Coronary artery (tissue), 2 donors: ENCODE results near the gene MOK.

Experiments used
- DNase-seq: peaks from one replicate; pipeline ENCODE4 v3.0.0-alpha.2; 2017; ENCODE audit warnings: low spot score
- H3K27ac ChIP-seq, 2 donors: fragments of 200-600 bp; sonication (generic); one replicate each; pipeline ENCODE4 v1.5.1; 2016 to 2019
- H3K4me3 ChIP-seq: fragments of 200-600 bp; sonication (generic); 2 replicates; pipeline ENCODE4 v1.5.1; 2016; ENCODE audit warnings: mild to moderate bottlenecking, moderate library complexity
- CTCF ChIP-seq: fragments of 200-600 bp; sonication (generic); IDR thresholded peaks from one replicate; pipeline ENCODE4 v1.5.1; 2019; ENCODE audit warnings: antibody characterized with exemption

MOK gene

GRCh38 chr14:102230481-102231210 is 74.3 kb downstream of the MOK start:
- DNase-seq, result no peak
- no peak for TF ChIP-seq CTCF

GRCh38 chr14:102229739-102230092 is 75.2 kb downstream of the MOK start:
- Histone ChIP-seq H3K27ac (no peak overlapping the region), H3K4me3 (no peak overlapping the region)
- TF ChIP-seq CTCF, result no peak
- no peak for DNase-seq

More at GRCh38 chr14:102230481-102231210, 74.3 kb downstream of the MOK start:
- Histone ChIP-seq H3K27ac (no peak overlapping the region), H3K4me3 (no peak overlapping the region)

GRCh38 chr14:102229071-102229738 is 75.8 kb downstream of the MOK start:
- Histone ChIP-seq H3K4me3 (no peak overlapping the region), H3K27ac (no peak overlapping the region)
- no peak for DNase-seq
- TF ChIP-seq CTCF, result no peak

- Histone ChIP-seq H3K4me3 (no peak overlapping the region), H3K27ac (no peak overlapping the region)
- no peak for DNase-seq
- TF ChIP-seq CTCF, result no peak
These were observed 77.6 kb downstream of the MOK start for GRCh38 chr14:102227184-102227964.

- H3K4me3 ChIP-seq, result no peak overlapping the region
- DNase-seq, result no peak
- H3K27ac ChIP-seq, result no peak overlapping the region
- no peak for TF ChIP-seq CTCF
These were observed 78.4 kb downstream of the MOK start for GRCh38 chr14:102226356-102227125.

GRCh38 chr14:102225936-102226335 is 79.0 kb downstream of the MOK start:
- no peak overlapping the region for H3K4me3 ChIP-seq
- no peak for DNase-seq
- TF ChIP-seq CTCF, result no peak
- H3K27ac ChIP-seq, result no peak overlapping the region
